HG03565 (cell line): ENCODE measurements around the gene ATF2.
"Not testable (repeated sequence)": the region's sequence is repeated elsewhere in the genome, so short reads cannot be mapped to it uniquely, and the experiment has no call there.

Experiments used
- ATAC-seq: cut with Tn5 transposase; IDR thresholded peaks from one replicate; pipeline ENCODE4 v1.9.1; 2021; ENCODE audit warnings: mild to moderate bottlenecking, moderate library complexity; ENCODE audit not compliant: unreplicated experiment

Gene ATF2

GRCh38 chr2:175167076-175167791 is 769 bp downstream of the ATF2 start:
- no peak for ATAC-seq

DNA sequence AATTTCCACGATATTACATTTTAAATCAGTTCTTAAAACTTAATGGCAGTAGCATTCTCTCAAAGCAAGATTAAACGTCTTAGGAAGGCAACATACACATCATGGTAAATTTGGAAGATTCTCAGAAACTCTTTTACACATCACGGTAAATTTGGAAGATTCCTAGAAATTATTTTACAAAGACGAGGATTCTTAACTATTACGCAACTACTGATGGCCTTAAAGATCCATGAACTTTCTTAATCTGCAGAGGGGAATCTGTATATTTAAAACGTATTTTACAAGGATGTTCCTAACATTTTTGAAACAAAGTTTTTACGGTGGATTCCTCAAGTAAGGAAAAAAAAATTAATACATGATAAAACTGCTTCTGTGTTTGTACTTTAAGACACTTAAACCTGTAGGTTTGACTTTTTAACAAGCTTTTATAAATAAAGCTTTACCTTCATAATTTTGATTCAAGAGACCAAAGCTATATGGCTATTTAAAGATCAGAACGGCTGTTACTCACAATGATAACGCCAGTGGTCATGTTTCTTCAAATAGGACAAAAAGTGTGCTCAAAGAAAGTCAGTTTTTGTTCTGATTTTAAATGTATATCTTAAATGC is 1.7 kb downstream of the ATF2 start:
- no peak for ATAC-seq

DNA sequence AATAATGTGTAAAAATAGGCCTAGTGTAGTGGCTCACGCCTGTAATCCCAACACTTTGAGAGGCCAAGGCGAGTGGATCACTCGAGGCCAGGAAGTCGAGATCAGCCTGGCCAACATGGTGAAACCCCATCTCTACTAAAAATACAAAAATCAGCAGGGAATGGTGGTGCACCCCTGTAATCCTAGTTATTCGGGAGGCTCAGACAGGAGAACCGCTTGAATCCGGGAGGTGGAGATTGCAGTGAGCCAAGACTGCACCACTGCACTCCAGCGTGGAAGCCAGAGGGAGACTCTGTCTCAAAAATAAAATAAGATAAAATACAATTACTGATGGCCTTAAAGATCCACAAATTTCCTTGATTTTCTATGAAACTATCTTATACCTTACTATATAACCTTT is 3.8 kb downstream of the ATF2 start:
- no peak for ATAC-seq

DNA sequence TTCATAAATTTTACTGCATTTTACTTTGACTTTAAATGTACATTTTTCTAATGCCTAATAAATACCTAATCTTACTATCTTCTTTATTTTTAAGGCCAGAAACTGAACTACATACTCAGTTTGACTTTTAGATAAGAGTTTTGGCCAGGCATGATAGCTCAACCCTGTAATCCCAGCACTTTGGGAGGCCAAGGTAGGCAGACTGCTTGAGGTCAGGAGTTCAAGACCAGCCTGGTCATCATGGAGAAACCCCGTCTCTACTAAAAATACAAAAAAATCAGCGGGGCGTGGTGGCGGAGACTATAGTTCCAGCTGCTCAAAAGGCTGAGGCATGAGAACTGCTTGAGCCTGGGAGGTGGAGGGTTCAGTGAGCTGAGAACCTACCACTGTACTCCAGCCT is 9.1 kb downstream of the ATF2 start:
- no peak for ATAC-seq

DNA sequence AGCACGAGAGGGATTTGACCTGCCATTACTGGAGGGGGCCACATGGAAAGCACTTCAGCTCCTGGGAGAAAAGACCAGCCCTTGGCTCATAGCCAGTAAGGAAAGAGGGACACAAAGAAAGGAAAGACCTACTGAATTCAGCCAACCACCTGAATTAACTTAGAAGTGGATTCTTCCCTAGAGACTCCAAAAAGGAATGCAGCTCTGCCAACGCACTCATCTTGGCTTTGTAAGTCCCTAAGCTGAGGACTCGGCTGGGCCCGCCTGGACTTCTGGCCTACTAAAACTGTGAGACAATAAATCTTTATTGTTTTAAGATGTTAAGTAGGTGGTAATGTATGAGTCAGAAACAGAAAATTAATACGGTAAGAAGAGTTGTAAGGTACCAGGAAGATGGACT is 11.5 kb downstream of the ATF2 start:
- no peak for ATAC-seq

- peak; percentile 93 for ATAC-seq
These were observed 13.3 kb downstream of the ATF2 start for GRCh38 chr2:175154661-175155082.

GRCh38 chr2:175152242-175152641 is 15.8 kb downstream of the ATF2 start:
- peak; percentile 68 for ATAC-seq

DNA sequence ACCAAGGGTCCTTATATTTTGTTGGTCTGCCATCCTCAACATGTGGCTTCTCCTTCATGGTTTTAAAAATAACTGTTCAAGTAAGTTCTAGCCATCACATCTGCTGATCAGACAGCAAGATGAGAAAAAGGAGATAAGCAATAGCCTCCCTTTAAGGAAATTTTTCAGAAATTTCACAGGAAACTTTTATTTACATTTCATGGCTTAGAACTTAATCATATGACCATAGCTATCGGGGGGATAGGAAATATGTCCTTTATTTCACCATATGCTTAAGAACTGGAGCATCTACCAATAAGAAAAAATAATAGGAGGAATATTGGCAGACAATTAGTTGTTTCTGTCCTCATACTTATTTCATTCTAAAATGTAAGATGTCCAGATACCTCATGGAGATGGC is 16.2 kb downstream of the ATF2 start:
- ATAC-seq, result no peak

GRCh38 chr2:175147186-175147585 is 20.8 kb downstream of the ATF2 start:
- no peak for ATAC-seq

GRCh38 chr2:175143678-175144077 is 24.3 kb downstream of the ATF2 start:
- no peak for ATAC-seq

DNA sequence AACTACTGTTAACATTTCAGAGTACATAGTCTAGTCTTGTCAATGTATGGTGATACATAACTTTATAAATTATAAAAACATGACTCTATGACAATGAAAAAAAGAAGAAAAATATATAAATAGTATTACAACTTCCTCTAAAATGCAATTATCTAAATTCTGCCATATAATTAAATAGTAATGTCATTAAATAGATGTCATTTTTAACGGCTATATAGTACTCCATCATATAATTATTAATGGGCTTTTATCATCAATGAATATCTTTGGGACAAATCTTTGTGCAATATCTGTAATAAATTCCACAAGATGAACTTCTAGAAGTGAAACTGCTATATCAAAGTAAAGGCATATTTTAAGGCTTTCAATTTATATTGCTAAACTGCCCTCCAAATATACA is 24.8 kb downstream of the ATF2 start:
- ATAC-seq, result no peak

GRCh38 chr2:175140332-175140731 is 27.7 kb downstream of the ATF2 start:
- no peak for ATAC-seq

- no peak for ATAC-seq
These were observed 30.2 kb downstream of the ATF2 start for GRCh38 chr2:175137793-175138192.

GRCh38 chr2:175136334-175137215 is 31.4 kb downstream of the ATF2 start:
- peak; percentile 50 for ATAC-seq

- no peak for ATAC-seq
These were observed 32.1 kb downstream of the ATF2 start for GRCh38 chr2:175135862-175136261.

- no peak for ATAC-seq
These were observed 32.8 kb downstream of the ATF2 start for GRCh38 chr2:175135177-175135576.

- ATAC-seq, result no peak
These were observed 36.8 kb downstream of the ATF2 start for GRCh38 chr2:175131252-175131651.

DNA sequence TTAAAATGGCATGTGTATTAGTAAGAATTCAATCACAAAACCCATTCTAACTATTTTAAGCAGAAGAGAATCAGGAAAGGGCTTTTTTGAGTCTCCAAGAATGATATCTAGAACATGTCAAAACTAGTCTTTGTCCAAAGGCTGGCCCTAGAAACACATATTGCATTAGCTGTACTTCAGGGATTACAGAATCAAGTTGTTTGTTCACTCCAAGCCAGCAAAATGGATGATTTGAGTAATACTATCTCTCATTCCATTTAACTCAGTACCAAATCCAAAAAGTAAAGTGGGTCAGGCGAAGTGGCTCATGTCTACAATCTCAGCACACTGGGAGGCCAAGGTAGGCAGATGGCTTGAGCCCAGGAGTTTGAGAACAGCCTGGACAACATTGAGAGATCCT is 41.3 kb downstream of the ATF2 start:
- ATAC-seq, result no peak

- ATAC-seq, result no peak
These were observed 44.7 kb downstream of the ATF2 start for GRCh38 chr2:175123254-175123653.

DNA sequence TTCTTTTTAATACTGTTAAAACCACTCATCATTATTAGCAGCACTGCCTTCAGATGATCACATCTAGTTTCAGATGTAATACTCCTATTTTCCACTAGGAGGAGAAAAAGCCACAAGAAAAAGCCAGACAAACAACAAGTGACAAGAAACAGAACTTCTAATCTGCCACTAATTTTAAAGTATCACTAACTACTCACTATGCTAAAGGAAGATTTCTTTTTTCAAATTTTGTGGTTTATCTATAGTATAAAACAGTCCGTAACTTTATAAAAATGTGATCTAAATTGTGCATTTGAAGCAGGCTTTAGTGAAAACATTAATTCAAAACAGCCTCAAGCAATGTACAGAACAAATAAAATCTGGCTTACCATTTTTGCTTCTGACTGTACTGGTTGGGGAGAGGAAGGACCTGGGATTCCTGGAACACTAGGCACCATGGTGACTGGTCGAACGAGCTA is 56.8 kb downstream of the ATF2 start:
- ATAC-seq, result no peak

DNA sequence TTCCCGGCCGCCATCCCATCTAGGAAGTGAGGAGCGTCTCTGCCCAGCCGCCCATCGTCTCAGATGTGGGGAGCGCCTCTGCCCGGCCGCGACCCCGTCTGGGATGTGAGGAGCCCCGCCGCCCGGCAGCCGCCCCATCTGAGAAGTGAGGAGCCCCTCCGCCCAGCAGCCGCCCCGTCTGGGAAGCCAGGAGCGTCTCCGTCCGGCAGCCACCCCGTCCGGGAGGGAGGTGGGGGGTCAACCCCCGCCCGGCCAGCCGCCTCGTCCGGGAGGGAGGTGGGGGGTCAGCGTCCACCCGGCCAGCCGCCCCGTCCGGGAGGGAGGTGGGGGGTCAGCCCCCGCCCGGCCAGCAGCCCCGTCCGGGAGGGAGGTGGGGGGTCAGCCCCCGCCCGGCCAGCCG is 59.9 kb downstream of the ATF2 start:
- ATAC-seq, result not testable (repeated sequence)

DNA sequence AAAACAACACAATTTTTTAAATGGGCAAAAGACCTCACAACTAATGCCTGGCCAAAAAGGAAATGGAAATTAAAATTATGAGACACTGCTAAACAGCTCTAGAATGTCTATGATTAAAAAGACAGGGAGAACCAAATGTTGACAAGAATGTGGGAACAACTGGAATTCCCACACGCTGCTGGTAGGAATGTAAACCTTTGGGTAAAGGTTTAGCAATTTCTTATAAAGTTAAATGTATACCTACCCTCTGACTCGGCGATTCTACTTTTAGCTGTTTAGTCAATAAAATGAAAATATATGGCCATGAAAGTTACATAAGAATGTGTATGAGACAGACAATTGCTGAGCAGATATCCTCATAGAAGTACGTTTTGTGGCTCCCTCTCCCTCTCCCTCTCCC is 60.9 kb downstream of the ATF2 start:
- no peak for ATAC-seq
